NCI-H2196 (cell line): Measurements from ENCODE around the gene PLXDC2.
"Not testable (repeated sequence)": the region's sequence is repeated elsewhere in the genome, so short reads cannot be mapped to it uniquely, and the experiment has no call there.

Experiments used
- DNase-seq: peaks from one replicate; lab custom pipeline; 2025; ENCODE audit not compliant: unreplicated experiment; lab: John Stamatoyannopoulos, UW

PLXDC2 gene

GRCh38 chr10:19816411-19817230 lies at the start of gene PLXDC2:
TSS of gene PLXDC2 (plus strand) at chr10:19816432.
- DNase-seq = no peak

GRCh38 chr10:19767876-19768275 lies 48.4 kb upstream of the PLXDC2 start:
- no peak for DNase-seq

- DNase-seq = not testable (repeated sequence)
These were observed 46.4 kb upstream of the PLXDC2 start for GRCh38 chr10:19769826-19770225.

- DNase-seq = no peak
These were observed 43.3 kb upstream of the PLXDC2 start for GRCh38 chr10:19772972-19773371.

- DNase-seq = no peak
These were observed 40.9 kb upstream of the PLXDC2 start for GRCh38 chr10:19775296-19775695.

GRCh38 chr10:19777806-19778205 lies 38.4 kb upstream of the PLXDC2 start:
- DNase-seq = no peak

GRCh38 chr10:19778996-19779395 lies 37.2 kb upstream of the PLXDC2 start:
- DNase-seq = no peak

GRCh38 chr10:19782430-19783089 lies 33.7 kb upstream of the PLXDC2 start:
- DNase-seq = no peak

- no peak for DNase-seq
These were observed 32.5 kb upstream of the PLXDC2 start for GRCh38 chr10:19783721-19784120.

- no peak for DNase-seq
These were observed 30.9 kb upstream of the PLXDC2 start for GRCh38 chr10:19785366-19785765.

GRCh38 chr10:19788075-19788686 lies 28.1 kb upstream of the PLXDC2 start:
- peak; percentile 35 for DNase-seq

- no peak for DNase-seq
These were observed 27.3 kb upstream of the PLXDC2 start for GRCh38 chr10:19788902-19789301.

- no peak for DNase-seq
These were observed 26.6 kb upstream of the PLXDC2 start for GRCh38 chr10:19789607-19790006.

- DNase-seq = no peak
These were observed 25.2 kb upstream of the PLXDC2 start for GRCh38 chr10:19791032-19791431.

- DNase-seq = no peak
These were observed 20.5 kb upstream of the PLXDC2 start for GRCh38 chr10:19795684-19796083.

GRCh38 chr10:19800161-19800560 lies 16.1 kb upstream of the PLXDC2 start:
- no peak for DNase-seq

- no peak for DNase-seq
These were observed 14.9 kb upstream of the PLXDC2 start for GRCh38 chr10:19801369-19801768.

GRCh38 chr10:19803676-19804075 lies 12.6 kb upstream of the PLXDC2 start:
- no peak for DNase-seq

GRCh38 chr10:19809481-19809880 lies 6.8 kb upstream of the PLXDC2 start:
- no peak for DNase-seq

- no peak for DNase-seq
These were observed 4.7 kb upstream of the PLXDC2 start for GRCh38 chr10:19811540-19811939.

- DNase-seq = no peak
These were observed 3.3 kb upstream of the PLXDC2 start for GRCh38 chr10:19812976-19813375.
